ENCODE data around the gene CHIC2.

CHIC2 gene

DNA sequence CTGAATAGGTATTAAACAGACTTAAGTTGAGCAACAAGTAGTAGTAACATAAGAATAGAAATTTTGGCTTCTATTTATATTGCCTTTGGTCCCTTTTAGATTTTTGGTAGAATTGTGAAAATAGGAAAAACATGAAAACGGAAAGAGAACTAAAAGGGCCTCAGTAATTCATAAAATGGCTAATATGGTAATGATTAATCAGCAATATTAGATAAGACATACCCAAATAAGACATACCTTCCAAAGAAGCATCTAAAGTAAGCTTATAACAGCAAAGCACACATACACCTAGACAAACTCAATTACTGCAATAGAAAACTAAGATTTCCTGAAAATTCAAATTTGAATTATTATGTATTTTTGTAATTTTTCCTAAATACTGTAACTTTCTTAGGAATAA, 46.4 kb downstream of the CHIC2 start:
- H3K4me3 ChIP-seq (ENCODE audit: low read depth, low read length), result no peak overlapping the region
- DNase-seq (ENCODE audit: low read depth), result no peak
- TF ChIP-seq, protein P1, sequence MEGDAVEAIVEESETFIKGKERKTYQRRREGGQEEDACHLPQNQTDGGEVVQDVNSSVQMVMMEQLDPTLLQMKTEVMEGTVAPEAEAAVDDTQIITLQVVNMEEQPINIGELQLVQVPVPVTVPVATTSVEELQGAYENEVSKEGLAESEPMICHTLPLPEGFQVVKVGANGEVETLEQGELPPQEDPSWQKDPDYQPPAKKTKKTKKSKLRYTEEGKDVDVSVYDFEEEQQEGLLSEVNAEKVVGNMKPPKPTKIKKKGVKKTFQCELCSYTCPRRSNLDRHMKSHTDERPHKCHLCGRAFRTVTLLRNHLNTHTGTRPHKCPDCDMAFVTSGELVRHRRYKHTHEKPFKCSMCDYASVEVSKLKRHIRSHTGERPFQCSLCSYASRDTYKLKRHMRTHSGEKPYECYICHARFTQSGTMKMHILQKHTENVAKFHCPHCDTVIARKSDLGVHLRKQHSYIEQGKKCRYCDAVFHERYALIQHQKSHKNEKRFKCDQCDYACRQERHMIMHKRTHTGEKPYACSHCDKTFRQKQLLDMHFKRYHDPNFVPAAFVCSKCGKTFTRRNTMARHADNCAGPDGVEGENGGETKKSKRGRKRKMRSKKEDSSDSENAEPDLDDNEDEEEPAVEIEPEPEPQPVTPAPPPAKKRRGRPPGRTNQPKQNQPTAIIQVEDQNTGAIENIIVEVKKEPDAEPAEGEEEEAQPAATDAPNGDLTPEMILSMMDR (conservative IDR thresholded peaks at IDR 0.05; ENCODE audit: low read depth, low read length), result no peak

DNA sequence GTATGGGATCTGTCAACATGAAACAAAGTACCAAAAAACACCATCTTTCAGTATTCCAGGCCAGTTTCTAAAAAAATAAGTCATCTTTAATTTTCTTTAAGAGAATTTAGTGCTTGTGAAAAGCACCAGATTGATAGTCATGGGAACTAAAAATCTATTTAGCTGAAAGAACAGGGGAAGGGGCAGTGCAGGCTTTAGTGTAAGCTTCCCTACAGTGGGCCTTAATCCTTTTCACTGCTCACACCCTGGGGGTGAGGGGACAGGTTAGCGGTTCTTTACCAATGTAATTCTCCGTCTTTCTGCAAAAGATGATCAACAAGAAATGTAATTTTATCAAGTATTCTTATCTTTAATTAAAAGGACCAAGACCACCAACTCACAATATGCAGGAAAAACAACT, 47.1 kb downstream of the CHIC2 start:
- no peak overlapping the region for H3K4me3 ChIP-seq (ENCODE audit: low read depth, low read length)
- TF ChIP-seq, protein P1 (conservative IDR thresholded peaks at IDR 0.05; ENCODE audit: low read depth, low read length), result no peak
- DNase-seq (ENCODE audit: low read depth), result no peak

DNA sequence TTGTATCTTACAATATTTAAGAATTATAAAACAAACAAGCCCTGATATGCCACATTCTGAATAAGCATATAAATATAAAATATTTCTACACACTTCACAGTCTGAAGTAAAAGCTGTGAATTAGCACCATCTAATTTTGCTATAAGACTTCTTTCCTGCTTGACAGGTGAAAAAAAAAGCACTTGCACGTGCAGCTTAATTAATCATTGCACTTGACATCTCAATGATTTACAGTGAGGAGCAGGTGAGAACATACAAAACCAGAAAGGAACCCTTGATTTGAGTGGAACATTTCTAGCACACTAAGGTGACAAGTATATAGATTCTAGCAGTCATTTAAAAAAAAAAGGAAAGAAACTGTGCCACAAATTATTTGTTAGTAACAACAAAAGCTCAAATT, 47.9 kb downstream of the CHIC2 start:
- no peak overlapping the region for H3K4me3 ChIP-seq (ENCODE audit: low read depth, low read length)
- TF ChIP-seq, protein P1 (conservative IDR thresholded peaks at IDR 0.05; ENCODE audit: low read depth, low read length), result no peak
- DNase-seq (ENCODE audit: low read depth), result no peak

DNA sequence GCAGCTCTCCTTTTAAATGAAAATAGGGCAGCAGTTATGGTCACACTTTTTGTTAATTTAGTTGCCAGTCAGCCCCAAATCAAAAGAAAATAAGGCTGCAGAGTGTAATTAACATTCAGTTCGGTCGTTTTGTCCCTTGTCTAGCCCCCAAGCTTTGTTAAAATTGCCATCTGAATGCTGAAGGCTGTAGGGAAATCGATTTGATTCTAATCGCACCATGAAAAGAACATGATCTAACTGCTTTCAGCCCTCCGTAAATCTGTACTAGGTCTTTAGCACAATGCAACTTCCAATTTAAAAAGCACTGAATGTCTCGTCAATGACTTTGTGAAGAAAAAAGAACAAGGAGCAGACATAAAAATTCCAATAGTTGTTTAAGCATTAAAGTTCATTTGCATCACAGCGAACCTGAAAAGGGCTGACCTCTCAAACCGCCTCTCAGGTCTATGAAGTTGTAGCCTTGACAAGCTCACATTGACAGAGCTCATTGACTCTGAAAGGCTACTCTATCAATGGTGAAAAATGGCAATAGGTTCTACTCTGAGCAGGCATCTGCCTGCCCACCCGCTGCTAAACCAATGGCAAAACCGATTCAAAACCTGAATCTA, 48.9 kb downstream of the CHIC2 start:
- DNase-seq (ENCODE audit: low read depth), result no peak
- no peak overlapping the region for H3K4me3 ChIP-seq (ENCODE audit: low read depth, low read length)
- TF ChIP-seq, protein P1 (conservative IDR thresholded peaks at IDR 0.05; ENCODE audit: low read depth, low read length), result no peak

DNA sequence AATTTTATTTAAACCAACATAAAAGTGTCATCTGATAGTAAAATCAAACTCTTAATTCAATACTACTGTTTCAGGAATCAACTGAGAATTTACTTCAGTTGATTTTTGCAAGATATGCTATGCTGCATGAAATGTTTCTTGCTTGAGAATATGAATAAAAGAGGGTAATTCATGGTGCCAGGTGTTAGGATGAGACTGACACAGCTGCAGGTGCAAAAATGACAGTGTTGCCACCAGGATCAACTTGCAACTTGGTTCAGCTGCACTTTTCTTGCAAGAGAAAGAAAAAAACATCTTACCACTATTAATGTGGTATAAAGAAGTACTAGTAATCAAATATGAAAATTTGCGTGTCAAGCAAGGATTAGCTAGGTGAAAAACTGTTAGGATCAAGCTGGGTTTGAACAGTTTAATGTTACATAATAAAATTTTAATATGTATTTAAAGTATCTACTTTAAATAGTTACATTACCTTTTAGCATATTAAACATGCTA, 49.7 kb downstream of the CHIC2 start:
- DNase-seq (ENCODE audit: low read depth), result no peak
- TF ChIP-seq, protein P1 (conservative IDR thresholded peaks at IDR 0.05; ENCODE audit: low read depth, low read length), result no peak
- no peak overlapping the region for H3K4me3 ChIP-seq (ENCODE audit: low read depth, low read length)

DNA sequence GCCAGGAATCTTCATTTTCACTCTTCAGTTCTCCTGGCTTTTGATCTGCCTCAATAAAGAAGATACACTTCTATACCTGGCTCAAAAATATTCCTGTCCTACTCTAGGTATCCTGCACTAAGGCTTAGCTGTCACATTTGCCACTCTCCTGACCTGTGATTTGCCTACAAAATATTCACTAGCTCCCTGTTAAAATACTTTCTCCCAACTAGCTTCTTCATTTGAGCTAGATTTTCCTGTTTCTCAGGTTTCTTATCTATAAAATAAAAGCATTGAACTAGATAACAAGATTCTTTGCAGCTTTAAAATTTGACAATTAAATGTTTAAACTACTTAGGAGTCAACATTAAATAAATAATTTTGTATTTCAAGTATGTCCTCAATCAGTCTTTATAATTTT, 53.2 kb downstream of the CHIC2 start:
- TF ChIP-seq, protein P1 (conservative IDR thresholded peaks at IDR 0.05; ENCODE audit: low read depth, low read length), result no peak
- no peak for DNase-seq (ENCODE audit: low read depth)
- H3K4me3 ChIP-seq (ENCODE audit: low read depth, low read length), result no peak overlapping the region

DNA sequence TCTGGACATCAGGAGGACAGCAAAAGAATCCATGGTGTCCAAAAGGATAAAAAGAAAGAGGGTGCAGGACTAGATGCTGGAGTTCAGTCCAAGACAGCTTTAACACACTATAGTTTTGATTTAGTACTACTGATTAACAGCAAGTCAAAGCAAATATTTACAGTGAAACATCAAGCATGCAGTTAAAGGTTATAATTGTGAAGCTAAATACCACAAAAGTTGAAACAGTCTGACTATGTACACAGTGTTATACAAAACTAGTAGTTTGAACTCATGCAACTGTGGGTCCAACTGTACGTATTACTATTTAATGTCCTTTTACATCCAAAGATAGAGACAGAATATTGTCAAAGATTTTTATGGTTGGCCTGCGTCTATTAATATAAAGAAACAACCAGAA, 57.6 kb downstream of the CHIC2 start:
- H3K4me3 ChIP-seq (ENCODE audit: low read depth, low read length), result no peak overlapping the region
- DNase-seq (ENCODE audit: low read depth), result no peak
- TF ChIP-seq, protein P1 (conservative IDR thresholded peaks at IDR 0.05; ENCODE audit: low read depth, low read length), result no peak

Data from choroid plexus epithelial cell (primary cell).